SJCRH30 (cell line): ENCODE data around the gene GUCY1B1. TPM values are rescaled to one million over a fixed set of nuclear protein-coding genes. Genes with fewer than 3 reads are reported as not detected.
A peak's percentile ranks its signal among the peaks of the same experiment; 100 is the strongest.
"Not testable (repeated sequence)": the region's sequence is repeated elsewhere in the genome, so short reads cannot be mapped to it uniquely, and the experiment has no call there.

Experiments used
- DNase-seq, 2 experiments: peaks; one replicate each; pipeline ENCODE4 v3.0.0-alpha.2; 2015 to 2020
- H3K27ac ChIP-seq: fragments of 250-450 bp; sonication (Bioruptor Pico); 2 replicates; pipeline ENCODE4 v1.5.1; 2020; ENCODE audit warnings: mild to moderate bottlenecking, moderate library complexity
- H3K27me3 ChIP-seq: fragments of 250-450 bp; sonication (Bioruptor Pico); 2 replicates; pipeline ENCODE4 v1.5.1; 2020; ENCODE audit warnings: mild to moderate bottlenecking, moderate library complexity
- H3K36me3 ChIP-seq: fragments of 250-450 bp; sonication (Bioruptor Pico); 2 replicates; pipeline ENCODE4 v1.5.1; 2020; ENCODE audit warnings: mild to moderate bottlenecking, moderate library complexity
- H3K4me1 ChIP-seq: fragments of 250-450 bp; sonication (Bioruptor Pico); 2 replicates; pipeline ENCODE4 v1.5.1; 2020; ENCODE audit warnings: mild to moderate bottlenecking, moderate library complexity
- H3K4me3 ChIP-seq: fragments of 250-450 bp; sonication (Bioruptor Pico); 2 replicates; pipeline ENCODE4 v1.5.1; 2020; ENCODE audit warnings: mild to moderate bottlenecking, moderate library complexity
- H3K9me3 ChIP-seq: fragments of 250-450 bp; sonication (Bioruptor Pico); replicated peaks from 2 replicates; pipeline ENCODE4 v1.5.1; 2020; ENCODE audit warnings: mild to moderate bottlenecking, moderate library complexity
- total RNA-seq: library from RNA; depleted of rRNA; stranded (reverse); fragments of >200 nt; shearing (Covaris generic); gene quantifications from 2 replicates; pipeline ENCODE4 v1.2.3, GENCODE V29; 2014

GUCY1B1 gene
- total RNA-seq, 1 experiment from 2014 or later: 3.1 TPM

DNA sequence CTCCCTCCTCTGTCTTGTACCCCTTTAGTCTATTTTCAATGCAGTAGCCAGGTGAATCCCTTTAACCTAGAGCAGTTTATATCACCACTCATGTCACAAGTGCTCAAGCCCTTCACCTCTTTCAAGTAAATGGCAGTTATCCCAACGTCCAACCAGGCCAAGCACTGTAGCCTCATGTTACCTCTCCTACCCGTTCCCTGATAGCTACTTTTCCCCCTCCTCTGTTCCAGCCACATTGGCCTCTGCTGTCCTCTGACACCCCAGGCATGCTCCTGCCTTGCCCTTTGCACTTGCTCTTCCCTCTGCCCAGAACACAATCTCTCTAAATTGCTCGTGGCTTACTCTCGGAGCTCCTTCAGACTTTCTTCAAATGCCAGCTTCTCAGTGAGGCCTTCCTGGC, 15.2 kb downstream of the GUCY1B1 start:
- Histone ChIP-seq H3K4me3 (no peak overlapping the region), H3K27ac (no peak overlapping the region), H3K9me3 (no peaks in the 10 kb centered on the region), H3K4me1 (no peaks in the 10 kb centered on the region), H3K36me3 (no peaks in the 10 kb centered on the region), H3K27me3 (no peaks in the 10 kb centered on the region)
- DNase-seq: no peak

DNA sequence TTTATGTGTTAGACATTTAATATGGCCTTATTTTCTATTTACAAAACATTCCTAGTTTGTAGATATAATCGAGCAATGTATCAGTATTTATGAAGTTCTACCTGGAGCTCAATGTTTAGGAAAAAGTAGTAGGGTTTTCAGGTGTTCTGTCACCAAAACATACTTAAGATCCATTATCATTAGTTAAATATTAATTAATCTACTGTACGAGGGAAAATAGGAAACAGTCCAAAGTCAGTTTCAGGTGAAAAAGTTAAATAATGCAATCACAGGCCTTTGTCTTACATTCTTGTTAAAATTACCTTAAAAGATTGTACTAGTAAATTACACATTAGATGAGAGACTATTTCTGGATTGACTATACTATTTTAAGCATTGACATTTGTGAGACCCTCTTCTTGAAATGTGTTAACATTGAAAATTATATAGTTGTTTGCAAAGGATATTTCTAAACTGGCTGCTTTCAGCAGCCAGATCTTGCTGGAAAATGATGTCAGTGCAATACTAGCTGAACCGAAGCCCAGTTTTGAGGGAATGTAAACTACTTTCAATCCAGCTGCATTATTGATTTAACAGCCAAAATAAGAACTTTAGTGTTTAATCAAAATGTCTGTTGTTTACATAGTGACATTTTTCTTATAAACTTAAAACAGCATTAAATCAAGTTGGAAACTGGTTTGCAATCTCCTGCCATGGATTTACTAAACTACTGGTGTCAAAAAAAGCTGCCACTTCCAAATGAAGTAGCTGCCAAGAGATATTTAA, 19.3 kb downstream of the GUCY1B1 start:
- Histone ChIP-seq H3K9me3 (no peaks in the 10 kb centered on the region), H3K36me3 (no peaks in the 10 kb centered on the region), H3K27ac (no peak overlapping the region), H3K4me3 (no peak overlapping the region), H3K4me1 (no peaks in the 10 kb centered on the region), H3K27me3 (no peaks in the 10 kb centered on the region)
- DNase-seq: no peak

DNA sequence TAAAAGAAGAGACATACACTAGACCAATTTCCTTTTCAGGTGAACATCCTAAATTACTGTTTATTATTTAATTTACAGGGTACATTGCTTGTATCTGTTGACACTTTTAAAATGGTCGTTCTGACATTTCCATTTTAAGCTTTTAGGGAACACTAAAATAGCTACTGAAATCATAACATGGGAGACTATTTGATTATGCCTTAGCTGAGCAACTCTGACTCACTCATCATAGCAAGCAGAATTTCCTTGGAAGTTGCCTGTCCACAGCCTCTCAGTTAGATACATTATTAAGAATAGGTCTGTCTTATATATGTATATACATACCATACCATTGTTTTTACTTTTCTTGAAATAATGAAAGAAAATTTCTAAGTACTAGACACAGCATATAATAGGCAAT, 22.0 kb downstream of the GUCY1B1 start:
- no peak for DNase-seq
- H3K9me3 ChIP-seq: no peaks in the 10 kb centered on the region
- H3K27me3 ChIP-seq: no peaks in the 10 kb centered on the region
- no peaks in the 10 kb centered on the region for H3K36me3 ChIP-seq
- H3K4me3 ChIP-seq: no peak overlapping the region
- H3K27ac ChIP-seq: no peak overlapping the region
- no peaks in the 10 kb centered on the region for H3K4me1 ChIP-seq

DNA sequence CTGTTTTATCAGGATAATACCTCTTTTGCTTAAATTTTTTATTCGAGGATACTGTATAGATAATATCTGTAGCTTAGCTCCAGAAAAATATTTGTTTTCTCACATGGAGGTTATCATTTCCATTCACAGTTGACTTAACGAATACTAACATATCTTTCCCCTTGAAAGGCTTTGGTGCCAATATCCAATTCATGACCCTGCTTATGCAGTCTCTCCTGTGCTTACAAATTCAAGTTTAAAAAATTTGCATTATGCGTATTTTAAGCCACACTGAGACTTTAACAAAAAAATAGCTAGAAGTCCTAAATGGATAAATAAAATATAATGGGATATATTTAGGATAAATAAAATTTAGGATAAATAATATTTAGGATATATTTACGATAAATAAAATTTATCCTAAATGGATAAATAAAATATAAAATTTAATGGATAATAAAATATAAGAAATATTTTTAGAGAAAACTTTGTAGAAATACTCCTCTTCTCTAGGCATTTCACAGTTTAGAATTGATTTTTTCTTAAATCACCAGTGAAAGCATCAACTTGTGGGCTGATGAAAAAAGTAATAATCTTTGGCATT, 22.5 kb downstream of the GUCY1B1 start:
- H3K4me3 ChIP-seq: no peak overlapping the region
- no peaks in the 10 kb centered on the region for H3K4me1 ChIP-seq
- H3K27me3 ChIP-seq: no peaks in the 10 kb centered on the region
- no peaks in the 10 kb centered on the region for H3K36me3 ChIP-seq
- no peaks in the 10 kb centered on the region for H3K9me3 ChIP-seq
- no peak overlapping the region for H3K27ac ChIP-seq
- no peak for DNase-seq

DNA sequence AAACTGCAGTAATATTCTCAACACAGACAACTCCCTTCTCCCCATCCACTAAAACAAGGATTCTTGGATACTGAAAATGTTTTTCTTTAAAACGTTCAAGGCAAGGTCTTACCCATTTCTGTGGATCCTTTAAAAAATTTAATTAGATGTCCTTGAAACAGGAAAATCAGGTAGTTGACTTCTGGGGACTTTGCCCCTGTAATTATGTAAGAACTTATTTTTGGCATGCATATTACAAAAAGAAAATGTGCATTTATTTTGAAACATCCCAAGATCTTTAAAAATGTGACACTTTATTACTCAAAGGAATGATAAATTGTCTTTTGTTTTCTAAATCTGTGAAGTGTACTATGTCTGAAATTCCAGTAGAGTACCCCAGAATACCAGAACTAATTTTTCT, 25.8 kb downstream of the GUCY1B1 start:
- H3K4me1 ChIP-seq: no peaks in the 10 kb centered on the region
- H3K9me3 ChIP-seq: no peaks in the 10 kb centered on the region
- H3K36me3 ChIP-seq: no peaks in the 10 kb centered on the region
- H3K4me3 ChIP-seq: no peak overlapping the region
- DNase-seq: no peak
- no peak overlapping the region for H3K27ac ChIP-seq
- no peaks in the 10 kb centered on the region for H3K27me3 ChIP-seq

DNA sequence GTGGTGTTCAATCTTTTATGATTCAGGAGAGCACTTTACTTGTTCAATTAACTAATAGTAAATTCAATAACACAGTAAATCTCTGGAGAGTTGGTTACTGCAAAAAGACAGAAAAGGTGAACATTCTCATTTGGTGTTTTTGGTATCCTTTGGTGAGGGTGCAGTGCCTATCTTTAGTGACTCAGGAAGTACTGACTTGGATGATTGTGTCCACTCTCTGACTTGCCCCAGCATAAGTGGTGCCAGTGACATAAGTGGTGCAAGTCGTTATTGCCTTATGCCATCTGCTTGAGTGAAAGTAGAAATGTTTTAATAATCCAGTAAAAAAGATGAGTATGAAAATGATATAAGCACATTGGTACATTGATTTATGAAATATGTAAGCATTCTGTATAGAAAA, 27.0 kb downstream of the GUCY1B1 start:
- DNase-seq: no peak
- Histone ChIP-seq H3K36me3 (no peaks in the 10 kb centered on the region), H3K27me3 (no peaks in the 10 kb centered on the region), H3K4me1 (no peaks in the 10 kb centered on the region), H3K4me3 (no peak overlapping the region), H3K9me3 (no peaks in the 10 kb centered on the region), H3K27ac (no peak overlapping the region)

DNA sequence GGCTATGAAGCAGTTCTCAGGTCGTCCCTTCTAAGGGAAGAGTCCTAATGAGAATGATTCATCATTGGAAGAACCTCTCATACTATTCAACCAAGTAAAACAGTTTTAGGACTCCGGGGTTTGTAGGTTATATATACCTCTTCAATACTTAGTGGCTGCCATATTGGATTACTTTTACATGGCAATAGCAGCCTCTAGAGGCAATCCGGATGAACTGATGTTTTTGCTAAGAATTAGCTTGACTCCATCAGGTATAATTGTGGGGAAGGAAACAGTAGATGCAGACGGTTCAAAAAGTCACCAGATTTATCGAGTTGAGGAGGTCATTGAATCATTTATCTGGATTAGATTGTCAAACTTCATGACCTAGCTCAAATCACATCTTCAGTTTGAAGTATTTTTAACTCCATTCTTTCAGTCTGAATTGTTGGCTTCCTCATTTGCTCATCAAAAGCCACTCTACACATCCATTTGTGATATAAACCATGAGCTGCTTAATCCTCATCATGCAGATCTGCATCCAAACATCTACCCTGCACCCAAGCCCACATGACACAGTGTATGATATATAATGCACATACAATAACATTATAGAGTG, 28.4 kb downstream of the GUCY1B1 start:
- no peaks in the 10 kb centered on the region for H3K27me3 ChIP-seq
- DNase-seq: peak in 1 of 2 experiments; percentile 44
- H3K27ac ChIP-seq: no peak overlapping the region
- no peaks in the 10 kb centered on the region for H3K36me3 ChIP-seq
- no peaks in the 10 kb centered on the region for H3K4me1 ChIP-seq
- H3K4me3 ChIP-seq: no peak overlapping the region
- no peaks in the 10 kb centered on the region for H3K9me3 ChIP-seq

DNA sequence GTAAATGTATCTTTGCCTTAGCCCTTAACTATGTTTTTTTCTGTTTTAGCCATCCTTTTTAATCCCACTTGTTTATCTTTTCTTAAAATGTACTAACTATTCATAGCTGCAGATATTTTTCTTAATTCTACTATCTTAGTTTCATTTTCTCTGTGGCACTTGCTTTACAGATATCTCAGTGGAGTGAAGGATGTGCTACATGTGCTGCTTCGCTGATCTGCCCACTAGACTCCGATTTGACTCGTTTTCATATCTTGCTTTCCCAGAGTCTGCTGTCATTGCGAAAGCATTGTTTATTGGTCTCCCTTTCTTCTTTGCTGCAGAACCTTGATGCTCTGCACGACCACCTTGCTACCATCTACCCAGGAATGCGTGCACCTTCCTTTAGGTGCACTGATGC, 30.6 kb downstream of the GUCY1B1 start:
- Histone ChIP-seq H3K27ac (no peak overlapping the region), H3K9me3 (no peaks in the 10 kb centered on the region), H3K4me1 (no peaks in the 10 kb centered on the region), H3K27me3 (no peaks in the 10 kb centered on the region), H3K36me3 (no peaks in the 10 kb centered on the region), H3K4me3 (no peak overlapping the region)
- DNase-seq: no peak

DNA sequence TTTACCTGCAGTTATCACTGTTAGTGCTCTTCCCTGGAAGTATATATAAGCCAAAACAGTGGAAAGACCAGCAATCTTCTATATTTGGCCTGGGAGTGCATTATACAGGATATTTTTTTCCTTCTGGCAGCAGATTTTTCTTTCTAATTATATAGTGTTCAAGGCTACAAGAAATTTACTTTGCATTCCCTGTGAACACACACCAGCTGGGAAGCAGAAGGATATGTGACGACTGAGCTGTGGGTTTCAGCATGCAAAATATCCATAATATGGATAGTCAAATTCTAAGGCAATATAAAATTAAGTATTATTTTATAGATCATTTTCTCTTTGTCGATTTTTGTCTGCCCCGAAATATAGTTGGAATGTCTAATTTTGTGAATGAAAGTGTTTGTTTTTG, 31.2 kb downstream of the GUCY1B1 start:
- Histone ChIP-seq H3K9me3 (no peaks in the 10 kb centered on the region), H3K27me3 (no peaks in the 10 kb centered on the region), H3K4me1 (no peaks in the 10 kb centered on the region; the same call in 1 of the 2 replicates), H3K4me3 (no peak overlapping the region), H3K27ac (no peak overlapping the region), H3K36me3 (no peaks in the 10 kb centered on the region)
- DNase-seq: no peak

DNA sequence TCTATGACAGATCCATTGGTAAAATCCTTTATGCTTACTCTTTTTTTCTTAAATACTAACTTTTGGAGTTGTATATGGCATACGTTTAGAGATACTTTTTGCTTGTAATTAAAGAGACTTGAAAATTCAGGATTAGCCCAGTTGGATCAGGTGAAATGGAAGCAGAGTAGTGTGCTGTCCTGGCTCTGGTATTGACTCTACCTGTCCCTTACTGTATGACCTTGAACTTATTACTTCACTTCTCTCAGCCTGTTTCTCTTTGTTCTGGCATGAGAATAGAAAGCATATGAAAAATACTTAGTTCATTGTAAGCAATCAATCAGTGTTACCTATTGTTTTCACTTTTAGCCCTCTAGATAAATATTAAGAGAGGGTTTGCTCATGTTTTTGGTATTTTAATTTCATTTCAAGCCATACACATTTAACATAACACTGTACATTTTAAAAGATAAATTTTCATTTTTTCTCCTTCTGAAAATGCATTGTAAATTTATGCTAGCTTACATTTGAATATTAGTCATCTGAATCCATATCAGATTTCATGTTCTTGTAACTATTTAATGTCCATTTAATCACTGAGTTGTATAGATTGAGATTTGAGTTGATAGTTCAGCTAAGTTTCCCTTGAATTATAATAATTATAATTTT, 35.9 kb downstream of the GUCY1B1 start:
- no peak for DNase-seq
- H3K27me3 ChIP-seq: no peaks in the 10 kb centered on the region
- no peaks in the 10 kb centered on the region for H3K36me3 ChIP-seq
- no peak overlapping the region for H3K4me3 ChIP-seq
- no peaks in the 10 kb centered on the region for H3K9me3 ChIP-seq
- peaks cover 11% of the 10 kb centered on the region for H3K4me1 ChIP-seq
- H3K27ac ChIP-seq: no peak overlapping the region

DNA sequence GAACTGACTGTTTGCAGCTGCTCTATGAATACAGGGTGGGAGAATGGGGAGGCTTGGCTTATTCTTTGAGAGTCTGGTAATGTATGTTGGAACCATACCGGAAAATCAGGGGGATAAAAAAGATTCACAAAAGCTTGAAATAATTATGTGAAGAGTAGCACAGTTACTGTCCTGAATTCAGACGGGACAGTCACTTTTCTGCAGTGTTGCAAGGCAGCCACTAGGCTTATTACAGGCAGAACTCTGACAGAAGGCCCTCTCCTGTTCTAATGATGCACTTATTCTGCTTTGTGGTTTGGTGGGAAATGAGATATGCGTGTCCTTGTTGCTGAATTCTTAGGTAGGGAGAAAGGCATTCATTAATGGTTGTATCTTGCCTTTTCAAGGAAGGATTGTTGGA, 37.2 kb downstream of the GUCY1B1 start:
- no peaks in the 10 kb centered on the region for H3K9me3 ChIP-seq
- H3K4me1 ChIP-seq: peaks cover 11% of the 10 kb centered on the region
- H3K36me3 ChIP-seq: no peaks in the 10 kb centered on the region
- peak overlapping the region; percentile 80 for H3K27ac ChIP-seq
- no peak overlapping the region for H3K4me3 ChIP-seq
- H3K27me3 ChIP-seq: no peaks in the 10 kb centered on the region
- DNase-seq: peak; percentile 53 to 79

DNA sequence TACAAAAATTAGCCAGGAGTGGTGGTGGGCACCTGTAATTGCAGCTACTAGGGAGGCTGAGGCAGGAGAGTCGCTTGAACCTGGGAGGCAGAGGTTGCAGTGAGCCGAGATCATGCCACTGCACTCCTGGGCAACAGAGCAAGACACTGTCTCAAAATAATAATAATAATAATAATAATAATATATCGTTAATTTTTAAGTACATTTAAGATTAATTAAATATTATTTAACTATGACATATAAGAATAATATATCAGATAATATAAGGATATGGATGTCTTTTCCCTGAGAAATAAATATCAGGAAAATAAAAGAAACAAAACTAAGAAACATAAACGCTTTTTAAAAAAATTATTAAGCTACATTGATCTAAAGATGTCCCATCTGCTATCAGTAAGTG, 38.8 kb downstream of the GUCY1B1 start:
- H3K36me3 ChIP-seq, H3K27me3 ChIP-seq, H3K27ac ChIP-seq, DNase-seq, H3K4me3 ChIP-seq, H3K9me3 ChIP-seq: not testable (repeated sequence)
- peaks cover 11% of the 10 kb centered on the region for H3K4me1 ChIP-seq

DNA sequence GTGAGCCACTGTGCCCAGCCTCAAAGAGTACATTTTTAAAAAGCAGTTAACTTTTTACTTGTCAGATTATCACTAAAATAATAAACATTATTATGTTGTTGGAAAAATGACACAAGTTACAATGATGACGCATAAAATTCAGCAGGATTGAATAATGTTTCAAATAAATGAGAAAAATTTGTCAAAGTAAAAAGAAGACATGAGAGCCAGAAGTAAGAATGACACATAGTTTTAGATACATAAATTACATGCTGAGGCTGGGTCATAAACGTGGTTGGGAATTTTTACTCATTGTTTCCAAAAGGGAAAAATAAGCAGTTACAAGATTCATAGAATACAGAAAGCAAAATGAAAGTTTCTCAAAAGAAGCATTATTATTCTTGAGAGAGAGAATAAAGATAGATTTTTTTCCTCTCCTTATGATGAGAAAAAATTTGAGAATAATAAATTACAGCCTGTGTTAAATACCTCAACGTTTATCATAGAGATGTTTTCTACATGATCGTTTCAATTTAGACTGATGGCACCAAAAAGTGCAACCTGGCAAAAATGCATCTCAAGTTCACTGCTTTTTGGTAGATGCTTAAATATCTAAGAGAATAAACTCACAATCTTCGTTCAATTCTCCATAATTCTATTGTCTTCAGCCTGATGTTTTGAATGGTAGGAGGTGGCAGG, 40.4 kb downstream of the GUCY1B1 start:
- H3K36me3 ChIP-seq: no peaks in the 10 kb centered on the region
- no peak for DNase-seq
- no peaks in the 10 kb centered on the region for H3K9me3 ChIP-seq
- no peak overlapping the region for H3K4me3 ChIP-seq
- H3K27me3 ChIP-seq: no peaks in the 10 kb centered on the region
- H3K27ac ChIP-seq: no peak overlapping the region
- peaks cover 11% of the 10 kb centered on the region for H3K4me1 ChIP-seq

DNA sequence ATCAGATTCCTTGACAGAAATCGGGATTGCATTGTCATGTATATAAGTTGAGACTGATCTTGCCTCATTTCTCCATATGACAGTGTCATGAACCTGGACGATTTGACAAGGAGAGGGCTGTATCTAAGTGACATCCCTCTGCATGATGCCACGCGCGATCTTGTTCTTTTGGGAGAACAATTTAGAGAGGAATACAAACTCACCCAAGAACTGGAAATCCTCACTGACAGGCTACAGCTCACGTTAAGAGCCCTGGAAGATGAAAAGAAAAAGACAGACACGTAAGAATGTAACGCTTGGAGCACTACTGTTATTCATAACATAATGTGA, 40.9 kb downstream of the GUCY1B1 start:
- no peak overlapping the region for H3K4me3 ChIP-seq
- H3K9me3 ChIP-seq: no peaks in the 10 kb centered on the region
- H3K36me3 ChIP-seq: no peaks in the 10 kb centered on the region
- H3K27me3 ChIP-seq: no peaks in the 10 kb centered on the region
- no peak overlapping the region for H3K27ac ChIP-seq
- H3K4me1 ChIP-seq: peaks cover 11% of the 10 kb centered on the region
- DNase-seq: no peak
